Measurements from ENCODE around the gene GAP43. TPM values are rescaled to one million over a fixed set of nuclear protein-coding genes. Genes with fewer than 3 reads are reported as not detected.

GAP43 gene
- total RNA-seq, 4 donors from 2014 or later: 0.51 TPM; not detected in 3

DNA sequence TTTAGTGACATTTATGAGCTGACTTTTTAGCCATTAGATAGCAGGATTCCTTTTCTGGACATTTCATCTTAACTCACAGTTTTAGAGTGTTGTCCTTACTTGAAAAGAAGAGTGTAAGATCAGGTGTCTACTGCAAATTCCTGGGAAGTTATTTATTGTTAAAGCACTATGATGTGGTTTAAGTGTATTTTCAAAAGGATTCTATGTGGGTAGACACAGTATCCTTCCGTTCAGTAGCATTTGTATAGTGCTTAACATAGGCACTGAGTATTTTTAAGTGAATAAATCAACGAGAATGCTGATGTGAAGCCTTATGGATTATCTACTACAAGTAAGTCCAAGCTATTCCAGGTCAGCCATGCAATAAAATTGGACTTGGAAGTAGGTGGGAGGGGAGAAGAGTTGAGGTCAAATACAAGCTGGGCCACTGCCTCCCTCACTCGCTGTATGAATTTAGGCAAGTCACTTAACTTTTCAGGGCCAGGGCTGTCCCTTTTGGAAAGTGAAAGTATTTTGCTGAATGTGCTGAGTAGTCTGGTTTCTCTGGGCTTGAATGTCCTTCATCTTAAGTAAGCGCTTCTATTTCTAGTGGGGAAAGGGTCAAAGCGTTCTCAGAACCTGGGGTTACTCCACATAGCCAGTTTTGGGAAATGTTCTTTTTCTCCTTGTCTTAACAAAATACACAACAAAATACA is 48.6 kb downstream of the GAP43 start:
- TF ChIP-seq, protein P1, sequence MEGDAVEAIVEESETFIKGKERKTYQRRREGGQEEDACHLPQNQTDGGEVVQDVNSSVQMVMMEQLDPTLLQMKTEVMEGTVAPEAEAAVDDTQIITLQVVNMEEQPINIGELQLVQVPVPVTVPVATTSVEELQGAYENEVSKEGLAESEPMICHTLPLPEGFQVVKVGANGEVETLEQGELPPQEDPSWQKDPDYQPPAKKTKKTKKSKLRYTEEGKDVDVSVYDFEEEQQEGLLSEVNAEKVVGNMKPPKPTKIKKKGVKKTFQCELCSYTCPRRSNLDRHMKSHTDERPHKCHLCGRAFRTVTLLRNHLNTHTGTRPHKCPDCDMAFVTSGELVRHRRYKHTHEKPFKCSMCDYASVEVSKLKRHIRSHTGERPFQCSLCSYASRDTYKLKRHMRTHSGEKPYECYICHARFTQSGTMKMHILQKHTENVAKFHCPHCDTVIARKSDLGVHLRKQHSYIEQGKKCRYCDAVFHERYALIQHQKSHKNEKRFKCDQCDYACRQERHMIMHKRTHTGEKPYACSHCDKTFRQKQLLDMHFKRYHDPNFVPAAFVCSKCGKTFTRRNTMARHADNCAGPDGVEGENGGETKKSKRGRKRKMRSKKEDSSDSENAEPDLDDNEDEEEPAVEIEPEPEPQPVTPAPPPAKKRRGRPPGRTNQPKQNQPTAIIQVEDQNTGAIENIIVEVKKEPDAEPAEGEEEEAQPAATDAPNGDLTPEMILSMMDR (IDR thresholded peaks at IDR 0.05; ENCODE audit: low read depth): no peak

DNA sequence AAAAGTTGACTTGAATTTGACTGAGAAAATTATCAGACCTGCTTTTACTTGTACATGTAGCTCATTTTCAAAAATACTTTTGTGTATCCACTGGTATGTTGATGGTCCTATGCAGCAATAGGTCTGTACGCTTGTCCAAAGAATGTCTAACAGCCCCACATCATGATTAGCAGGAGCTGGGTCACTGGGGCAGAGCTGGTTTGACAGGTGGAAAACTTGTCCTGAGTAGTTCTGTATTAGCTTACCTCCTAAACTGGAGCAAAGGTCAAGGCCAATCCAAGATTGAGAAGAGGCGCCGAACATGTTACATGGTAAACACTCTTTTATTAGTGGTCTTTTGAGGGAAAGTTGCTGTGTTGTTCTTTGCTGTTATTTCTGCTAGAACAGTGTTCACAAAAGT is 50.6 kb downstream of the GAP43 start:
- TF ChIP-seq, protein P1 (IDR thresholded peaks at IDR 0.05; ENCODE audit: low read depth): no peak

DNA sequence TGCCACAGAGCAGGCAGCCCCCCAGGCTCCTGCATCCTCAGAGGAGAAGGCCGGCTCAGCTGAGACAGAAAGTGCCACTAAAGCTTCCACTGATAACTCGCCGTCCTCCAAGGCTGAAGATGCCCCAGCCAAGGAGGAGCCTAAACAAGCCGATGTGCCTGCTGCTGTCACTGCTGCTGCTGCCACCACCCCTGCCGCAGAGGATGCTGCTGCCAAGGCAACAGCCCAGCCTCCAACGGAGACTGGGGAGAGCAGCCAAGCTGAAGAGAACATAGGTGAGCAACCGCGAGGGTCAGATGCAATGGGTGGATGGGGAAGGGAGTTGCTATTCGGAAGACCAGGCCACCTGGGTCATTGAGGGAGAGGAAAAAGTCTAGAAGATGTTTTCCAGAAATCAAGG is 53.0 kb downstream of the GAP43 start:
- TF ChIP-seq, protein P1 (IDR thresholded peaks at IDR 0.05; ENCODE audit: low read depth): no peak

DNA sequence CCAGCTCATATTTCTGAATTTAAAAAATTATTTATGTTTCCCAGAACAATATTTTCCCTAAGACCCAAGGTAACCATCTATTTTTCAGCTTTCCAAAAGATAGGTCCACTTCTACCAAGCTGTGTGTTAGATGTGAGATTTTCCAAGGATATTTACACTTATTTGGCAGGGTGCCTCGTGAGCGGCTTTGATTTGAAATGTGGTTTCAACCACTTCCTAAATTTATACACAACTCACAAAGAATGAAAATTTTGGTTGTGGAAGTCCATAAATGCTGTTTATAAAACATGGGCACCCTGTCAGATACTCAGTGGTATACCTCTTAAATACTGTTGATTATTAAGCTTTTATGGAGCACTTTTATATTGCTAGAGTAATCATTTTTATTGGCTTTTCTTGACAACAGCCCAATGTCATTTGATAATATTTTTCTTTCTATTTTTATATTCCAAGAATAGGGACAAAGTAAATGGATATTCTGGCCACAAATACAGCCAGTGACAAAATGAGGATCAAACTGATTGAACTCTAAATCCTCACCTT is 57.6 kb downstream of the GAP43 start:
- TF ChIP-seq, protein P1 (IDR thresholded peaks at IDR 0.05; ENCODE audit: low read depth): no peak

DNA sequence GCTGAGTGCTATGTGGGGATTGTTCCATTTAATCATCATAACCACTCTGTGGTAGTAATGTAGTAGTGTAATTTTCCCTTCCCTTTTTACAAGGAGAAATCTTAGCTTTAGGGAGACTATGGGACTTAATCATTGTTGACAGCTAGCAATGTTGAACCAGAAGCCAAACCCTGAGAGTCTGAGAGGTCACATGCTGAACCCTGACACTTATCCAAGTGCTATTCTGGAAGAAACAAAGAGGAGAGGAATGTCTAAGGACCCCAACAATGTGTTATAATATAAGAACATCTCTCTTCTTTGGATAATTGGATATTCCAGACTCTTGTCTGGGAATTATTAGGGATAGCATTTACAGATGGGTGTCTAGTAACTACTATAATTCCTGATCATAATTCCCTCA is 58.4 kb downstream of the GAP43 start:
- TF ChIP-seq, protein P1 (IDR thresholded peaks at IDR 0.05; ENCODE audit: low read depth): no peak

DNA sequence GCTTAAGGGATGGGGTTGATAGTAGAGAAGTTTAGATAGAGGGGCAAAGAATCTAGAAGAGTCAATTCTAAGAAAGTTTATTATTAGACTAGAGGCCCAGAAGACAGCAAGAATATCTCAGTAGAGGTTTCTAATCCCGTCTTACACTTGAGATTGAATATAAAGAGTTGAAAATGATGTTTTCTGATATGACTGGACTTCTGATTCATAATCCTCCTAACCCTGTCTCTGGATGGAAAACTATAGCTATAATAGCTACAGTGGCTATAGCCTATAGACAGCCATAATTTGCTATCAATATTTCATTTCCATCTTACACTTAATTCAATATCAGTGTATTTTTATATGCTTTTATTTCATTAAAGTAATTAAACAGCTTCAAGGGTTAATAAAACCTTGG is 60.0 kb downstream of the GAP43 start:
- TF ChIP-seq, protein P1 (IDR thresholded peaks at IDR 0.05; ENCODE audit: low read depth): no peak

DNA sequence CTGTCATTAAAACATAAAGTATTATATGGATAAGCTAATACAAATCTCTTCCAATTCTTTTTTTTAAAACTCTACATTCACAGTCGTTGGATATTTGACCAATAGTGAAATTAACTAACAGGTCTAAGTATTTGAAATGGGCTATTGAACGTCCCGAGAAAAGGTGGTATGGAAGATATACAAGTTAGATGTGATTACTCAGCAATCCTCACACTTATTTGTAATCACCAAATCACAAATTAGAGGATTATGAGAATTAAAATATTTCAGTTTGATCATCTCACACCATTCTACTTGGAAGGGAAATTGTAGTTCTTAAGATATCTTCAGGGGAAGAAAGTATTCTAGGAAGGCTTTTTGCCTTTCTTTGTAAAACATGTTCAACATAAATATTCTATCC is 60.5 kb downstream of the GAP43 start:
- TF ChIP-seq, protein P1 (IDR thresholded peaks at IDR 0.05; ENCODE audit: low read depth): no peak

All from subcutaneous adipose tissue (tissue), 4 donors.